ENCODE results near the gene ARHGAP24.

Gene ARHGAP24

GRCh38 chr4:85953651-85954018, 478.7 kb downstream of the ARHGAP24 start:
- H3K27ac ChIP-seq = no peak overlapping the region
- H3K4me1 ChIP-seq (ENCODE audit: control insufficient read depth in 1 of 2, insufficient read depth in 1 of 2, low read depth in 1 of 2, low read length in 1 of 2) = no peaks in the 10 kb centered on the region
- H3K36me3 ChIP-seq = peaks cover 15% of the 10 kb centered on the region
- TF ChIP-seq CTCF (IDR thresholded peaks at IDR 0.05) = no peak
- no peak overlapping the region for H3K4me3 ChIP-seq (ENCODE audit: low read depth in 1 of 2, low read length in 1 of 2)
- no peaks in the 10 kb centered on the region for H3K27me3 ChIP-seq
- H3K9me3 ChIP-seq = no peaks in the 10 kb centered on the region

- Histone ChIP-seq H3K27me3 (no peaks in the 10 kb centered on the region), H3K27ac (no peak overlapping the region), H3K4me1 (ENCODE audit: control insufficient read depth in 1 of 2, insufficient read depth in 1 of 2, low read depth in 1 of 2, low read length in 1 of 2) (no peaks in the 10 kb centered on the region), H3K4me3 (ENCODE audit: low read depth in 1 of 2, low read length in 1 of 2) (no peak overlapping the region), H3K36me3 (peaks cover 15% of the 10 kb centered on the region), H3K9me3 (no peaks in the 10 kb centered on the region)
- TF ChIP-seq CTCF (IDR thresholded peaks at IDR 0.05) = no peak
Observed at GRCh38 chr4:85955620-85956292, 480.8 kb downstream of the ARHGAP24 start.

- H3K36me3 ChIP-seq = peaks cover 15% of the 10 kb centered on the region
- H3K27ac ChIP-seq = no peak overlapping the region
- H3K27me3 ChIP-seq = no peaks in the 10 kb centered on the region
- no peaks in the 10 kb centered on the region for H3K9me3 ChIP-seq
- H3K4me1 ChIP-seq (ENCODE audit: control insufficient read depth in 1 of 2, insufficient read depth in 1 of 2, low read depth in 1 of 2, low read length in 1 of 2) = no peaks in the 10 kb centered on the region
- H3K4me3 ChIP-seq (ENCODE audit: low read depth in 1 of 2, low read length in 1 of 2) = no peak overlapping the region
- TF ChIP-seq CTCF (IDR thresholded peaks at IDR 0.05) = no peak
Observed at GRCh38 chr4:85956293-85956945, 481.5 kb downstream of the ARHGAP24 start.

- Histone ChIP-seq H3K4me1 (ENCODE audit: control insufficient read depth in 1 of 2, insufficient read depth in 1 of 2, low read depth in 1 of 2, low read length in 1 of 2) (no peaks in the 10 kb centered on the region), H3K36me3 (no peaks in the 10 kb centered on the region), H3K27me3 (no peaks in the 10 kb centered on the region), H3K4me3 (ENCODE audit: low read depth in 1 of 2, low read length in 1 of 2) (no peak overlapping the region), H3K9me3 (no peaks in the 10 kb centered on the region), H3K27ac (no peak overlapping the region)
- TF ChIP-seq CTCF (IDR thresholded peaks at IDR 0.05) = no peak
Observed at GRCh38 chr4:85961887-85962286, 486.9 kb downstream of the ARHGAP24 start.

- no peak for TF ChIP-seq CTCF (IDR thresholded peaks at IDR 0.05)
- Histone ChIP-seq H3K27me3 (no peaks in the 10 kb centered on the region), H3K4me3 (ENCODE audit: low read depth in 1 of 2, low read length in 1 of 2) (no peak overlapping the region), H3K9me3 (no peaks in the 10 kb centered on the region), H3K4me1 (ENCODE audit: control insufficient read depth in 1 of 2, insufficient read depth in 1 of 2, low read depth in 1 of 2, low read length in 1 of 2) (no peaks in the 10 kb centered on the region), H3K27ac (no peak overlapping the region), H3K36me3 (no peaks in the 10 kb centered on the region)
Observed at GRCh38 chr4:85963231-85963630, 488.3 kb downstream of the ARHGAP24 start.

Measured in neutrophil (primary cell).